Activated effector memory CD4-positive, alpha-beta T cell treated with anti-CD3 and anti-CD28 coated beads, Interleukin-2, amount 50 U/mL, for 16 hours (primary cell): ENCODE measurements around the gene CMTM8.

Experiments used
- DNase-seq: peaks from one replicate; pipeline ENCODE4 v3.0.0-alpha.2; 2020

Gene CMTM8

GRCh38 chr3:32310336-32310735 lies 71.9 kb downstream of the CMTM8 start:
- no peak for DNase-seq

GRCh38 chr3:32310918-32311839 lies 72.7 kb downstream of the CMTM8 start:
- no peak for DNase-seq

- DNase-seq = no peak
These were observed 73.8 kb downstream of the CMTM8 start for GRCh38 chr3:32312251-32312650.

DNA sequence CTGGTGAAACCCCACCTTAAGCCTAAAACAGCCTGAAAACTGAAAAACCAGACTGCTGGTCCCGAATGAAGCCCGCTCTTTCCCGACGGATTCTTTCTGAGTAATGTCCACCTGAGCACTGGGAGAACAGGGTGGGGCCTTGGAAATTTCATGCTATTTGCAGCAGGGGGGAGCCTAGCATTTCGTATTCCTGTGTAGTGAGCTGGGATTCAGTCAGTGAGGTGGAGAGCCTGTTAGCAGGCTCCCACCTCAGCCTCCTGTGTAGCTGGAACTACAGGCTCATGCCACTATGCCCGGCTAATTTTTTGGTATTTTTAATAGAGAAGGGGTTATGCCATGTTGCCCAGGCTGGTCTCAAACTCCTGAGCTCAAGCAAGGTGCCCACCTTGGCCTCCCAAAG lies 74.7 kb downstream of the CMTM8 start:
- no peak for DNase-seq

DNA sequence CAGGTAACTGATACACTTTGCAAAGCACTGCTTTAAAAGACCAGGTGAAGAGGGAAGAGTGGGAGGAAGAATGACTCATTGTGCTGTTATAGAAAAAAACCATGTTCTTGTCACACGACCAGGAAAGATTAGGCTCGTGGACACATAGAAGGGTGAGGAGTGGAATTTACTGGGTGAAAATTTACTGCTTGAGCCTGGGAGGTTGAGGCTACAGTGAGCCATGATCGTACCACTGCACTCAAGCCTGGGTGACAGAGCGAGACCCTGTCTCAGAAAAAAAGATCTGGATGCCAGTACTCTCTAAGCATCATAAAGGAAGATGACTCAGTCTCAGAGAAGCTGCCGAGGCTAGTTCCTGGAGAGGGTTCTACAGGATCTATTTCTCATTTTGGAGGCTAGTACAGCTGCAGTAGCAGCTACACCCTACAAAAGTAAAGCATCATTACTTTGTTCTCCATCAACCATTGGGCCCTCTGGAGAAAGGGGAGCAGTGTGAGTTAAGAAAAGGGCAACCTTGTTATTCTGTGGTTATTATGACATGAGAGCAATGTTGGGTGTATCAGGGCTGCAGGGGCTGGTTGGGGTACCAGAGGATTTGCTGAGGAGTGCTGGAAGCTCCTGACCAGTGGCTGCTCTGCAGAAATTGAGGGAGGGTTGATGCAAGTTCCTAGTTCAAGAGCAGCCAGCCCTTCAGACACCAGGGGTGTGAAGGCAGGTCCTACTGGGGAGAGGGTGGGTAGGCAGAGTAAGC lies 75.4 kb downstream of the CMTM8 start:
- no peak for DNase-seq

DNA sequence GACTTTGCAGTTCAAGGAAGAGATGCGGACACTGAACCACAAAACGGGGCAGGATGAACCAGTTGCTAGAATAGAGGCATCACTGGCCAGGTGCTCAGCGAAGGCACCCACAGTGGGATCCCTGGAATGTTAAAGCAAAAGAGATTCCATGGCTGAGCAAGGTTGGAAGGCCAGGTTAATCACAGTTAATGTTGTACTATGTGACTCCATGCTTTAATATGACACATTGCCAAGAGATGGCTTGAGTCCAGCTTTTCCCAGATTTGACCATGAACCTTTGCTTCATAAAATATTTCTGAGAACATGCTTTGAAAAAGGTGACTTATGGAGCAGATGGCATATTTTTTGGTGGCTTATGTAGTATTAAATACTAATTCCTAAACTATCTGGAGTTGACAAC lies 77.0 kb downstream of the CMTM8 start:
- no peak for DNase-seq

- no peak for DNase-seq
These were observed 77.8 kb downstream of the CMTM8 start for GRCh38 chr3:32316319-32316718.

GRCh38 chr3:32316976-32317375 lies 78.5 kb downstream of the CMTM8 start:
- no peak for DNase-seq

DNA sequence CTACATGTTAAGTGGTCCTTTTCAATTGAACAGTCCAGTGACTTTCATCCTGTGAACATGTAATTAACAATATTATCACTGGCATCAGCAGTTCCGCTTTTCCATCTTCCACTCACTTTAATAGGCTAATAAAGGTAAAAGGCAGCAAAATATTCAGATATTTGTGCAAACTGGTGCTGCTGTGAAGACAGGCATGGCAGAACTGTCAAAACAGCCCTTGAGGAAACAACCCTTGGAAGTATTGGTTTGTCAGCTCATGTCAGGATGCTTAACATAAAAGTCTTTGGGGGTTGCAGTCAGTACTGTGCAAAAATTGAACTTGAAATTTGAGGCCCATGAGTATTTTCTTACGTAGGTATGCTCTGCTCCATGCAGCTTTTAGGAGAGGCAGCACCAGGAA lies 81.1 kb downstream of the CMTM8 start:
- DNase-seq = no peak

- no peak for DNase-seq
These were observed 81.6 kb downstream of the CMTM8 start for GRCh38 chr3:32320080-32320479.

DNA sequence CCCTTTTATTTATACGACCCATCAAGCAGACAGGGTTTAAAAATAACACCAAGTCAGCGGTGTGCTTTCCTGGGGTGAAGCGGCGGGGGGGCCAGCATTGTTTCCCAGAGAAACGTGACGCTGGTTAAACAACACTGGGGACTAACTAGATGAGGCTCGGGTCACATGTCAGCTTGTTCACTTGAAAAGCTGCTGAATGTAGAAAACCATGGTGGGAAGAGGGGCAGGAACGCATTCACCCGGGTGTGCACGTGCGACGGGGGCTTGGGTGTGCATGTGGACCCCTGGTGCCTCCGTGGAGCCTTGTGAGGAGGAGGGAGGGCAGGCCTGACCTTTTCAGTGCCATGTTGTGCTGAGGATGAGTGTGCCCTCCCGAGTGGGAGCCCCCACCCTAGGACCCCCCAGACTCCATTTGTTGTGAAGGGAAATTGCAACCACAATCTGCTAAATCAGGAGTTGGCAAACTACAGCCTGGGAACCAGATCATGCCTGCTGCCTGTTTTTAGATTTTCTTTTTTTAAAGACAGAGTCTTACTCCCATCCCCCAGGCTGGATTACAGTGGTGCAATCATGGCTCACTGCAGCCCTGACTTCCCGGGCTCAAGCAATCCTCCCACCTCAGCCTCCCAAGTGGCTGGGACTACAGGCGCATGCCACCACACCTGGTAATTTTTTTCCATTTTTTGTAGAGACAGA lies 82.8 kb downstream of the CMTM8 start:
- DNase-seq = no peak

- DNase-seq = no peak
These were observed 83.8 kb downstream of the CMTM8 start for GRCh38 chr3:32322311-32322710.

- DNase-seq = no peak
These were observed 85.1 kb downstream of the CMTM8 start for GRCh38 chr3:32323604-32324003.

DNA sequence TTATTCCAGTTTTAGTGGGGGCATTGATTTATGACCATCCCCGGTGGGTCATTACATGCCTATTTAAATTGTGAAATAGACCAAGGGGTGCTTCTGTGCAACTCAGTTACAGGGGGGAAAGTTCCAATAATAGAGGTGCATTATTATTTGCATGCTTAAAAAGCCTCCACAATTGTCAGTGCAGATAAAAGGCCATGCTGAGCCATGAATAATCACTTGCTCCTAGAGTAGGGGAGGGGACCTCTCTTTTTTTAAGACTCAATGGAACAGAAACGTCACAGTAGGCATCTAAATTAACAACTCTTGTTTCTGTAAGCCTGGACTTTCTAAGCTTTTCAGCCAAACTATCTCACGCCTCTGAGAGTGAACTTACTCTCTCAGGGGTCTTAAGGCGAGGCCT lies 86.7 kb downstream of the CMTM8 start:
- DNase-seq = no peak

- DNase-seq = no peak
These were observed 87.4 kb downstream of the CMTM8 start for GRCh38 chr3:32325927-32326326.

DNA sequence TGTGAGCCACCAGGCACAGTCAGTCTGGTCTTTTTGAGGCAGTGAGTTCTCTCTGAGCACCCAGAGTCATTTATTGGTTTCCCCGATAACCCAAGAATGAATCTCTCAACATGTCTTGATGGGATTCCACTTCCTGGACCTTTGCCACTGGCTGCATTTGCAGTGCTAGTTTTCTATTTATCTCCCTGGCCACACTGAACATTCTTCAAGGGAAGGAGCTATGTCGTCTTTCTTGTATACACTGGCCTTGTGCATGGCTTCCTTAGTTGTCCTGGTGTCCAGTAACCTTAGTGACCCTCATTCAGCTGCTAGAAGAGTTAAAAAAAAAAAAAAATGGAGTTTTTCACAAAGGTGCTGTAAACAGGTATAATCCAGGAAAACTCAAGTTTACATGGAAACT lies 88.3 kb downstream of the CMTM8 start:
- no peak for DNase-seq

DNA sequence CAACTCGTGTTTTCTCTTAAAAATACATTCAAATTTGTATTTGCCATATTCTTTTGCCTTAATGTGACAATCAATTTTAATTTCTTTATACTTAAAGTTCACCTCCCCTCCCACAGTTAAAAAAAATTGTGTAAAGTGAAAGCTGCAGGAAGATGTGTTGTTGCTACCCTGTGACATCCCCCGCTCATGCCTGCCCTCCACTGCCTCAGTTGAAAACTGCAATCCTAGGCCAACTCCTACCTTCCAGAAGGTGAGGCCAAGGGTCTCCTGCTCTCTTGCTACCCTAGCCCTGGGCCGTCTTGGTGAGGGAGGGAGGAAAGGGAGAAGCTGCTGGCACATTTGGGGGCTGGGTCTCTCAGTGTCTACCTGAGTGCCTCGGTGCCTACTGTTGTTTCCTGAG lies 96.2 kb downstream of the CMTM8 start:
- DNase-seq = peak; percentile 78

DNA sequence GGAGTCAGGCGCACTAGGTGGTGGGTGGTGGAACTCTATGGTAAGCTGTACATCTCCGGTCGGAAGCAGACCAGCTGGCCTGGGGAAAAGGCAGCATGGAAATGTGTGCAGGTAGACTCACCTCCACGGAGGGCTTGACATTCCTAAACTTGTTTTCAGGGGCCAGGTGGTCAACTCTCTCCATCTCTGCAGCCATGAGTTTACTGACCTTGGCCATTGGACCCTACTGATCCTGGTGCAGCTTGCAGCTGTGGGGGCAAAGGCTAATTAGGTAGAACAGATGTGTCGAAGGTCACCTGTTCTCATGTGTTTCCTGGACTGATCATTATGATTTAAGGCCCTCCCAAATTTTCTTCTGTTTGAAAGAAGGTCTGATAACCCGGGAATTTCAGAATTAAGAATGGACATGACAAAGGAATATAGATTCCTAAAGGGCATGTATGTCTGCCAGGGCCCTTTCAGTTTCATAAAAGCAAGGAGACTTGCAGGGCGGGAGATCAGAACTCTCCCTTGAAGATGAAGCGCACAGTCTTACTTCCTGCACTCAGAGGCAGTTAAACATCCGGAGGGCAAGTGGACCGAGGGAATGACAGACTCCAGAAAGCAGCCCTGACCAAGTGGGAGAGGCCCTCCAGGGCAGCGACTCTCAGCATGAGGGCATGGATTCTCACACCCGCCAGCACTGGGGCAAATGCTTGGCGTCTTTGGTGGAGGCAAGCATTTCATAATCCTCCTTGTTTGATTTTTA lies 97.1 kb downstream of the CMTM8 start:
- peak; percentile 62 for DNase-seq

DNA sequence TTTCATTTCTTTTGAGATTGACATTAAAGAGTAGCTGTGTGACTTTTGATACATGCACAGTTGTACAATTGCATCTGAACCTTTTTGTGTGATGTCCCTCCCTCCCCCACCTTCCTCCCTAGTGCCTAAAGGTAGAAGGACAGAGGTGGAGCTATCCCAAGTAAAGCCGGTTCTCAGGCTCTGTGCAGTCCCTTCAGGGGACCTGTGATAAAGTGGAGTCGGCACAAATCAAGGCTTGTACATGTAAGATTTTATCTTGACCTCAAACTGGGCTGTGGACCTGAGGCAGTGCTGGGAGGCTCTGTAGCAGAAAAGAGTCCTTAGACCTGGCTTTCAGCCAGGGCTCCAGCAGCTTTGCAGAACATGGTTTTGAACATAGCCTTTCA lies 97.6 kb downstream of the CMTM8 start:
- DNase-seq = no peak

DNA sequence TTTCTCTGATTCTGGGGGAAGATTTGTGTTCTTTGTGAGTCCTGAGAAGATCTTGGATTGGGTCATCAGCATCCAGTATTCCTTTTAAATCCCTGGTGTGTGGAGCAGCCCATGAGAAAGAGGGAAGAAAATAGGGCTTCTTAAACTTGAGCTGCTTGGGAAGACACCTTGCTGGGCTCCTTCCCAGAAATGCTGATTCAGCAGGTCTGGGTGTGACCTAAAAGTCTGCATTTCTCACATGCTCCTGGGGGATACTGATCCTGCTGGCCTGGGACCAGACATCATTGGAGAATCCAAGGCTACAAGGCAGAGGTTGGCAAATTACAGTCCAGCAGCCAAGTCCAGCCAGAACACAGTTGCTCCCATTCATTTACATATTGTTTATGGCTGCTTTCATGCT lies 99.0 kb downstream of the CMTM8 start:
- DNase-seq = no peak

DNA sequence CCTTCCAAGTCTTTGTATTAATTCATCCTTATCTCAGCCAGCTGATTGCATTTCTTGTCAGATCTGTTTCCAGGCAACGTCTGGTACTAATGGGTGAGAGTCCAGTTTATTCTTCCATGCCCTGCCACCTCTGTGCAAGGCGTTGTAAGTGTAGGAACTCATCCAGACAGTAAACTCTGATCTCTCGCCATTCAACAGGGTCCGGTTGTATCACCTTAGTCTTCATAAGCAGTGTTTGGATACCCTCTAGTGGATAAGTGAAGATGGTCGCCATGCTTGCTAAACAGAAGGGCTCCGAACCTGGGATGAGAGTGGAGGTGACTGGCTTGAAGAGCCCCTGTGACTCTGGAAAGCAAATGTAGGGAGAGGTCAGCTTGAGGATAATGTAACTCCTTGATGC lies 101.6 kb downstream of the CMTM8 start:
- DNase-seq = no peak

GRCh38 chr3:32340611-32341365 lies 102.3 kb downstream of the CMTM8 start:
- DNase-seq = no peak
